ENCODE results near the gene SPEN.
A peak's percentile ranks its signal among the peaks of the same experiment; 100 is the strongest.
"Not testable (repeated sequence)": the region's sequence is repeated elsewhere in the genome, so short reads cannot be mapped to it uniquely, and the experiment has no call there.

The SPEN gene

GRCh38 chr1:15837931-15838330 lies 9.6 kb upstream of the SPEN start:
- in situ Hi-C loops (cut with HindIII; ENCODE audit: low sequenced_read_pairs) = no loop called here
- H3K4me3 ChIP-seq (ENCODE audit: low read depth, low read length) = no peak overlapping the region
- TF ChIP-seq CTCF (IDR thresholded peaks at IDR 0.05; ENCODE audit: low read depth, low read length, missing control alignments) = no peak
- DNase-seq (ENCODE audit: low read depth) = no peak

DNA sequence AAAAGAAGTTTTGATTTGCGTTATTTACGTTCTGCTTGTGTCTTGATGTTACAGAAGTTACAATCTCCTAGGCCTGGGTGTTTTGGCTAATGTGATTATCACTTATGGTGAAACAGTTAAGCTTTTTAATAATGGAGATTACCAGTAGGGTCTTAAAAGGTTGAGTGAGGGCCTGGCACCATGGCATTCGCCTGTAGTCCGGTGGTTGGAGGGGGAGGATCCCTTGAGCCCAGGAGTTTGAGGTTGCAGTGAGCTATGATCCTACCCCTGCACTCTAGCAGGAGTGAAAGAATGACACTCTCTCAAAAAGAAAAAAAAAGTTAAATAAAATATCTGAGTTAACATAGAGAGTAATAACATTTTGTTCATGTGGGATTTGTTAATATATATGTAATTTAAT lies 8.8 kb upstream of the SPEN start:
- in situ Hi-C loops (cut with HindIII; ENCODE audit: low sequenced_read_pairs) = no loop called here
- no peak overlapping the region for H3K4me3 ChIP-seq (ENCODE audit: low read depth, low read length)
- DNase-seq (ENCODE audit: low read depth) = no peak
- TF ChIP-seq CTCF (IDR thresholded peaks at IDR 0.05; ENCODE audit: low read depth, low read length, missing control alignments) = no peak

GRCh38 chr1:15843826-15844572 lies 3.5 kb upstream of the SPEN start:
- no peak for TF ChIP-seq CTCF (IDR thresholded peaks at IDR 0.05; ENCODE audit: low read depth, low read length, missing control alignments)
- DNase-seq (ENCODE audit: low read depth) = peak; percentile 67
- in situ Hi-C loops (cut with HindIII; ENCODE audit: low sequenced_read_pairs) = no loop called here
- no peak overlapping the region for H3K4me3 ChIP-seq (ENCODE audit: low read depth, low read length)

GRCh38 chr1:15846056-15846455 lies 1.5 kb upstream of the SPEN start:
- in situ Hi-C loops (cut with HindIII; ENCODE audit: low sequenced_read_pairs); H3K4me3 ChIP-seq (ENCODE audit: low read depth, low read length); DNase-seq (ENCODE audit: low read depth): not testable (repeated sequence)

GRCh38 chr1:15847893-15848142 lies 311 bp downstream of the SPEN start:
- peak overlapping the region; percentile 90 for H3K4me3 ChIP-seq (ENCODE audit: low read depth, low read length)
- no peak for TF ChIP-seq CTCF (IDR thresholded peaks at IDR 0.05; ENCODE audit: low read depth, low read length, missing control alignments)
- in situ Hi-C loops (cut with HindIII; ENCODE audit: low sequenced_read_pairs) = no loop called here
- DNase-seq (ENCODE audit: low read depth) = no peak

DNA sequence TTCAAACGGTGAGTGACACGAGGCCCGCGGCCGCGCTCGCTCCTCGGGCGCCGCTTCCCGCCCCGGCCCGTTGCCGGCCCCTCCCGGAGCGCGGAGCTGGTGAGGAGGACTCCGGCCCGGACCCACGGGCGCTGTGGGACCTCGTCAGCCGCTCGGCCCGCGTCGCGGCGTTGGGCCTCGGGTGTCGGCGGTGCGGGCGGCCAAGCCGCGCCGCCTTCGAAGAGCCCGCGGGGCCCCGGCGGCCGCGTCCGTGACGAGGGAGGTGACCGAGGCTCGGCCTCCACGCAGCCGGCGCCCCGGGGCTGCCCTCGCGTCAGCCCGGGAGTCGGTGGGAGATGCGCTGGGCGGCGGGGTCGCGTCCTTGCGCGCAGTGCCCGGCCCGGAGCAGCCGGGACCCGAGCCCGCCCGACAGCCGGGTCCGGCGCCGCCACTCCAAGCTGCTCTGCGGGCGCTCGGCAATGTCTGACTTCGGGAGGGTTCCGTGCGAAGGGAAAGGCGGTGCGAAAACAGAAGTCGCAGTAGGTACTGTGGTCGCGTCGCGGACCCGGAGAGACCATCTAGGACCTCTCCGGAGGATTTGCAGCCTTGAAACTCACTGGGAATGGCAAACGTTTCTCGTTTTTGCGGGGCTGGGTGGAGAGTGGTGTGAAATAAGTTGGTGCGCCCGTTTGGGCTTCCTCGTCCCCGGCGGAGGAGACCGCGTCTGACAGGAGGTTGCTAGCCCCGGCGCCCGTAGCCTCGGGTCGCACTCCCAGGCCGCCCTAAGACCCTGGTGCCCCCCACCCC lies 829 bp downstream of the SPEN start:
- in situ Hi-C loops (cut with HindIII; ENCODE audit: low sequenced_read_pairs) = no loop called here
- H3K4me3 ChIP-seq (ENCODE audit: low read depth, low read length) = peak overlapping the region; percentile 90
- no peak for TF ChIP-seq CTCF (IDR thresholded peaks at IDR 0.05; ENCODE audit: low read depth, low read length, missing control alignments)
- DNase-seq (ENCODE audit: low read depth) = no peak

Data from astrocyte of the cerebellum (primary cell).